Effector memory CD4-positive, alpha-beta T cell (primary cell): Measurements from ENCODE around the gene SGPP2.
"Not testable (repeated sequence)": the region's sequence is repeated elsewhere in the genome, so short reads cannot be mapped to it uniquely, and the experiment has no call there.

Experiments used
- DNase-seq, 3 donors: peaks; one replicate each; pipeline ENCODE4 v3.0.0-alpha.2; 2020
- H3K27ac ChIP-seq: 2 replicates; pipeline ENCODE4 v1.7.0; 2013; ENCODE audit warnings: mild to moderate bottlenecking, low read length, moderate library complexity; ENCODE audit not compliant: insufficient read depth, poor library complexity, severe bottlenecking
- H3K27me3 ChIP-seq: replicated peaks from 2 replicates; pipeline ENCODE4 v1.7.0; 2013; ENCODE audit warnings: mild to moderate bottlenecking, low read length; ENCODE audit not compliant: insufficient read depth, control insufficient read depth, poor library complexity, severe bottlenecking
- H3K36me3 ChIP-seq: 2 replicates; pipeline ENCODE4 v1.7.0; 2013; ENCODE audit warnings: mild to moderate bottlenecking, low read length, moderate library complexity; ENCODE audit not compliant: control insufficient read depth, insufficient read depth
- H3K4me1 ChIP-seq: 2 replicates; pipeline ENCODE4 v1.7.0; 2013; ENCODE audit warnings: low read length, mild to moderate bottlenecking; ENCODE audit not compliant: control insufficient read depth, insufficient read depth, poor library complexity, severe bottlenecking
- H3K4me3 ChIP-seq: 2 replicates; pipeline ENCODE4 v1.7.0; 2013; ENCODE audit warnings: low read length, low read depth, mild to moderate bottlenecking; ENCODE audit not compliant: insufficient read depth, poor library complexity, severe bottlenecking
- H3K9me3 ChIP-seq: 2 replicates; pipeline ENCODE4 v1.7.0; 2013; ENCODE audit warnings: mild to moderate bottlenecking, low read length, moderate library complexity; ENCODE audit not compliant: control insufficient read depth

The SGPP2 gene

DNA sequence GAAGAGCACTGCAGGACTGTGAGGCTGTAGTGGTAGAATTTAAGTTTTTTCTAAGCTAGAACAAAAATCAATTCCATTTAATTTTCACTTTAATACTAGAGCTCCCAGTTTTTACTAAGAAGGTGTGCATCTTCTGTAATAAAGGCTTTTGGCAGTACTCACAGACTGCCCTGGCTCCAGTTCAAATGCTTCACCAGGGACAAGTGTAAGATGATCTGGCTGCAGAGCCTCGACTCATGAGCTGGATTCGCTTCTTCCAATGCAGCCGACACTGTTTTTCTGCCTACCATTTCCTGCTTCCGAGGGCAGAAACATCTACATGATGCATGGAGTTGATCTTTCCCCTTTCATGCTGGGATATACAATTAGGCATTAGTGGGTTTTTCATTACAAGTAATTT lies 144.5 kb downstream of the SGPP2 start:
- Histone ChIP-seq H3K27ac (no peak overlapping the region), H3K9me3 (no peaks in the 10 kb centered on the region), H3K4me3 (no peak overlapping the region), H3K36me3 (peaks cover 13% of the 10 kb centered on the region), H3K4me1 (no peaks in the 10 kb centered on the region), H3K27me3 (no peaks in the 10 kb centered on the region)
- no peak for DNase-seq

GRCh38 chr2:222569826-222570225 lies 145.5 kb downstream of the SGPP2 start:
- Histone ChIP-seq H3K27ac (no peak overlapping the region), H3K36me3 (peaks cover 13% of the 10 kb centered on the region), H3K27me3 (no peaks in the 10 kb centered on the region), H3K9me3 (no peaks in the 10 kb centered on the region), H3K4me3 (no peak overlapping the region), H3K4me1 (no peaks in the 10 kb centered on the region)
- no peak for DNase-seq

- H3K4me3 ChIP-seq = no peak overlapping the region
- DNase-seq = no peak
- no peak overlapping the region for H3K27ac ChIP-seq
- H3K27me3 ChIP-seq = no peaks in the 10 kb centered on the region
- peaks cover 13% of the 10 kb centered on the region for H3K36me3 ChIP-seq
- no peaks in the 10 kb centered on the region for H3K4me1 ChIP-seq
- H3K9me3 ChIP-seq = no peaks in the 10 kb centered on the region
These were observed 147.9 kb downstream of the SGPP2 start for GRCh38 chr2:222572264-222572721.

DNA sequence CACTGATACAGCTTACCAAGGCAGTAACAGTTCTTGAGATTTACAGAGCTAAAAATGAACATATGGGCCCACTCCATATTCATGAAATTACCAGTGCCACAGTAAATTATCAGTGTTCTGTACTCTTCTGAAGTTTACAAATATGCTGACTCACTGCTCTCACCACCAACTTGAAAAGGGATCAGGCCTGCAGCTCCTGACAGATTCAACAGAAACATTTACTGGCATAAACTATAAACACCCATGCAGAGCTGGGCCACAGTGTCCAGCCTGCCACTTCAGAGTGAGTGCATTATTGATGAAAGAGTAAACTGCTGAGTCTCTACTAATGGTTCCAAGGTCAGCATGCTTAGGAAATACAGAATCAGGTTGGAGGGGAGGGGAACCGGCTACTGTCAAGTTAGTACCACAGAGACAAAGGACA lies 148.4 kb downstream of the SGPP2 start:
- H3K4me3 ChIP-seq = no peak overlapping the region
- H3K36me3 ChIP-seq = peaks cover 13% of the 10 kb centered on the region
- H3K27me3 ChIP-seq = no peaks in the 10 kb centered on the region
- H3K9me3 ChIP-seq = no peaks in the 10 kb centered on the region
- no peak overlapping the region for H3K27ac ChIP-seq
- no peak for DNase-seq
- H3K4me1 ChIP-seq = no peaks in the 10 kb centered on the region

- Histone ChIP-seq H3K9me3 (no peaks in the 10 kb centered on the region), H3K27me3 (no peaks in the 10 kb centered on the region), H3K36me3 (peaks cover 13% of the 10 kb centered on the region), H3K4me1 (no peaks in the 10 kb centered on the region), H3K27ac (no peak overlapping the region), H3K4me3 (no peak overlapping the region)
- no peak for DNase-seq
These were observed 151.3 kb downstream of the SGPP2 start for GRCh38 chr2:222575618-222576017.

DNA sequence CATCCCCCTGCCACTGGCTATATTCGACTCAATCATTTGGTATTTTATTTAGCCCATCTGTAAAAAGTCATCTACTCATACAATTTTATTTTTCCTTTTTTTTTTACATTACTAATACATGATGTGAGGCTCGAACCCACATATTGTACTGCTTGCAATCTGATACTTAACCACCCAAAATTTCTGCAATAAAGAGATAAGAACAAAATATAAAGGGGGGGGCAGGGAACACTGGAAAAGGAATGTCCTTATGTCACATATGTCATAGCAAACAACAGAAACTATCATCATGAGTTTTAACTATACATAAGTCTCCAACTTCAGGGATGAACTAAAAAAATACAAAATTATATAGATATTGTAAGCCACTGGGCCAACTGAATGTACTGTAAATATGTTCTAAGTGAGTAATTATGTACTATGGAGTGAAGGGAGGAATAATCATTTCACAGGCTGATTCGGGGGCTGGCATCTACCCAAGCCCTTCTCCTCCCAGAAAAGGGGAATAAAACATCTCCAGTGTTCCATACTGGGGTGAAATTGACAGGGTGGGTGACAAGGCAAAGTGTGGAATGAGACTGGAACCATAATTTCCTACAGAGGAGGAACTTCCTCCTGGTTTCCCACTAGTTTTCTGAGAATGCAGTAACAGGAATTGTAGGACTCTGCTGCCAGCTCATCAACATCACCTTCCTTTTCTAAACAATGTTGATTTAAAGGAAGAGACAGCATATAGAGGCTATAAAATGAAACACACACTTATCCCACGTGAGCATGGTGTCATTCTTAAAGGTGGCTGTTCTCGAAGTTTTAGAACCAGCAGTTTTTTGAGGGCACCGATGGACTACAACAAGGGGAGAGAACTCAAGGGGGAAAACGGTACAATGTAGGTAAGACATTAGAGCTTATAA lies 152.1 kb downstream of the SGPP2 start:
- H3K9me3 ChIP-seq = no peaks in the 10 kb centered on the region
- H3K36me3 ChIP-seq = peaks cover 11% of the 10 kb centered on the region
- H3K27me3 ChIP-seq = no peaks in the 10 kb centered on the region
- no peak for DNase-seq
- H3K4me3 ChIP-seq = no peak overlapping the region
- no peak overlapping the region for H3K27ac ChIP-seq
- H3K4me1 ChIP-seq = no peaks in the 10 kb centered on the region

GRCh38 chr2:222577341-222577740 lies 153.0 kb downstream of the SGPP2 start:
- H3K27ac ChIP-seq = no peak overlapping the region

DNA sequence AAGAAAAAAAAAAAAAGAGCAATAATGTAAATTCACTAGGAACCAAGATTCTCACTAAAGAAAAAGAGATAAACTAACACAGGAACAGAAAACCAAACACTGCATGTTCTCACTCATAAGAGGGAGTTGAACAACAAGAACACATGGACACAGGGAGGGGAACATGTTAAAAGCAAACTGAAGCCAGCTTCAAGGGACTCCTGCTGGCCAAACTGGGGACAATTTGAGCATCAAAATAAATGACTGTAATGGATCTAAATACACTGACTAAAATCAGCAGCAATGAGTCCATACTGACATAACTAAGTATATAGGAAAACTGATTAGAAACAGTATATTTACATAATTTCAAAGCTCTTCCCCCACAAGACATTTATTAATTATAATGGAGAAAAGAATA lies 158.6 kb downstream of the SGPP2 start:
- no peaks in the 10 kb centered on the region for H3K9me3 ChIP-seq
- no peaks in the 10 kb centered on the region for H3K27me3 ChIP-seq
- H3K36me3 ChIP-seq = no peaks in the 10 kb centered on the region
- no peak overlapping the region for H3K27ac ChIP-seq
- no peak for DNase-seq
- no peak overlapping the region for H3K4me3 ChIP-seq
- H3K4me1 ChIP-seq = no peaks in the 10 kb centered on the region

More at GRCh38 chr2:222577341-222577740, 153.0 kb downstream of the SGPP2 start:
- no peak for DNase-seq
- Histone ChIP-seq H3K9me3 (no peaks in the 10 kb centered on the region), H3K27me3 (no peaks in the 10 kb centered on the region), H3K36me3 (peaks cover 6% of the 10 kb centered on the region), H3K4me1 (no peaks in the 10 kb centered on the region), H3K4me3 (no peak overlapping the region)

GRCh38 chr2:222584589-222584988 lies 160.2 kb downstream of the SGPP2 start:
- not testable (repeated sequence) for H3K27me3 ChIP-seq, H3K4me1 ChIP-seq, H3K27ac ChIP-seq, H3K4me3 ChIP-seq, H3K9me3 ChIP-seq, H3K36me3 ChIP-seq, DNase-seq

DNA sequence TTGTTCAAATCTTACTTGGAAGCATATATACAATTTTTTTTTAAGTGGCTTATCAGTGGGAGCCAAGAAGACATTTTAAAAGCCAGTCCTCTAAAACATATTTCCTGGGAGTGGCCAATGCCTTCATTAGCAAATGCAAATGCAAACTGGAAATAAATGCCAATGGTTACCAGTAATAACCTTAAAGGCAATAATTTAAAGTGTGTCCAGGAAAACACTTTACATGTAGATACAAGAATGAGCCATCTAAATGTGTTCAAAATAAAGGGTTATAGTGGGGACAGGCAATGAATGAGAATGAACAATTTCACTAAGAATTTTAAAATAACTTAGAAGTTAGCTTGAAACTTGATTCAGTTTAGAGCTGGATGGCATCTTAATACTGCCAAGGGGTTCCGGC lies 167.3 kb downstream of the SGPP2 start:
- Histone ChIP-seq H3K27me3 (no peaks in the 10 kb centered on the region), H3K27ac (no peak overlapping the region), H3K9me3 (no peaks in the 10 kb centered on the region), H3K4me3 (no peak overlapping the region), H3K36me3 (peaks cover 4% of the 10 kb centered on the region), H3K4me1 (no peaks in the 10 kb centered on the region)
- no peak for DNase-seq
